NB4 (cell line): Measurements from ENCODE around the gene SIRT6.

ENCODE experiments used
- CTCF ChIP-seq: IDR thresholded peaks from one replicate; pipeline ENCODE4 v1.5.1; 2012; ENCODE audit warnings: low read depth, low read length
- MAX ChIP-seq: IDR thresholded peaks from 2 replicates; pipeline ENCODE4 v1.6.1; 2011; ENCODE audit warnings: low read depth, low read length
- MYC ChIP-seq: IDR thresholded peaks from 2 replicates; pipeline ENCODE4 v1.6.1; 2011; ENCODE audit warnings: low read depth, low read length
- POLR2A ChIP-seq: IDR thresholded peaks from 2 replicates; pipeline ENCODE4 v1.6.1; 2011; ENCODE audit warnings: mild to moderate bottlenecking; ENCODE audit not compliant: insufficient read length; ENCODE audit errors: extremely low read depth

- TF ChIP-seq CTCF (no peak), POLR2A (no peak), MAX (no peak), MYC (no peak)
Observed at GRCh38 chr19:4173479-4174212, 8.7 kb downstream of the SIRT6 start.
